Measurements from ENCODE around the gene GLI3.

Gene GLI3

DNA sequence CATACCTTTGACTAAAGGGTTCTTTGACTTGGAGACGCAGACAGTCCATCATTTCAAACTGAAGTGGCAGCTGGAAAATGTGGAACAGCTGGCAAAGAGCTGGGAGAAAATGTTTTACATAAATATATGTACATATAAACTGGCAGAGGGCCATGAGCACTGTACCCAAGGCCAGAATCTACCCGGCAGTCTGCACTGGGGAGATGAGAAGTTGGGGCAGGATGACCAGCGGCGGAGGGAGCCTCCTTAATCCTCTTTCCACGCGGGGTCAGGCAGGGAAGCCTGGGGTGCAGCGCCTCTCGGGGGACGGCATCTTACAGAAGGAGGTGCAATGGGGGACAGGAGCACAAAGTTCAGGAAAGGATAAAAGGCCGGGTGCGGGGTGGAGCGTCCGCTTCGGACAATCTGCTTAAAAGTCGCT, 1.3 kb downstream of the GLI3 start:
- DNase-seq, result no peak

DNA sequence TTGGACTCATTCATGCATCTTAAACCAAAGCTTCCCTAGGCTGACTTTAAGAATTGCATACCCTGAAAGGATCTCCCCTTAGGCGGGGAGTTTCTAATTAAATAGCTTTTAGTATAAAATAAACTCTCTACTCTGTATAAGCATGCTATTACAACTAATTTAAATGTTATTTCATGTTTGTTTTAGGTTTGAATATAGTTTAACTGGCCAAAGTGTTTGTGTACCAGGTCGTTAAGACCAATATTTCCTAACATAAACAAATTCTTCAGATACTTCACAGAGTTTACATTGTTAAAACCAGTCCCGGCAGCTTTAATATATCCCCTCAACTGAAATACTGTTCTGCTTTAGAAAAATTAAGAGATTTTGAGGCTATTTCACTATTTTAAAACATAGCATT, 2.3 kb downstream of the GLI3 start:
- DNase-seq, result no peak

DNA sequence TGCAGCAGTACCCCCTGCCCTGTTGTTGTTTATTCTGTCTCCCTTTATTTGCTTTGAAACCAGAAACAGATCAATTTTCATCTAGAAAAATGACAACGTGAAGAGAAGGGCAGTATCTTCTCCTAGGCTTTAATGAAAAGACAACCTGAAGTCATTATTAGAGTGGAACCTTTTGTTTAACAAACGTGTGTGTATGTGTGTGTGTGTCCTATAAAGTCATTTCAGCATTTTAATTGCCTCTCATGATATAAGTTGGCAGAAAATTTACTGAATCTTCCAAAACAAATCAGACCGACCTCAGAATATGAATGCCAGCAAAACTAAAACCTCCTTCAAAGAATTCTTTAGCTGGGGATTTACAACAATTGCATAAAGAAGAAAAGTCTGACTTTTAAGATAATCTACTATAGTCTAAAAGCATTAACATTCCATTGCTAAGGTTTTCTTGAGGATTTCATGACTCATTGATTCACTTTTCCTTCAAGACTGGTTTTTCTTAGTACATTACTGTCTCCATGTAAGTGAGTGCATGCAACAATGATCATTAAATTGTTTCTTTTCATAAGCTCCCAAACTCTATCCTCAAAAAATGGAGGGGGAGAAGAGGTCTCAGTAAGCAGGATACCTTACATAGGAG, 3.2 kb downstream of the GLI3 start:
- DNase-seq, result no peak

DNA sequence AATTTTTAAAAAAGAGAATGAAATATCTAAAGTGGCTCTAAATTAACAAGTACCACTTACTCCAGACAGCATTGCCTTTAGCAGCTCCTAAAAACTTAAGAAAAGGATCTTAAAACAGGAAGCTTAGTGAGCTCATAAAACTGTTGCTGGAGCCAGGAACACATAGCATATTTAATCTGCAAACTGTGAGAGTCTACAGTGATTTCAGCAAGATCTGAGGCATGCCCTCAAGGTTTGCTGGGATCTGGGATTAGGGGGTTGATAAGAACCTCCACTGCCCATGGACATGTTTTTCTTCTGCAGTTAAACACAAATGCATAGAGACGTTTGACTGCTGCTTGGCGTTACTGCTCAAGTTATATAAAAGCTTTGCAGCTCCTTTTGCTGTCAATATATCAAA, 3.8 kb downstream of the GLI3 start:
- no peak for DNase-seq

DNA sequence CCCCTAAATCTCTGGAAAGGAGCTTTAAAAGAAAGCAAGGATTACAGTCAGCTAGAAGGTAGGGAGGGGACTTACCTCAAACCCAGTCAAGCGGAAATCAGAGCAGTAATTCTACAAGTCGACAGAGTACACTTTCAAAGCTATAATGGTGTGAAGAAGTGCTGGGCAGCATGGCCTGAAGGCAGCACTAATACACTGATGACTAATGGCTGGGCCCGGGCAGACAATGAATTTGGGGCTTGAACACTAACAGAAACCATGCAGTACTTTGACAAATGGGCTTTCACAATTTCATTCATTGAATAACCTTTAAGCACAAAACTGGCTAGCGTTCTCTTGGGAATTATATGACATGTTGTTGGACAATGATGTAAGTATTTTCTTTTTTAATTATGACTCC, 4.7 kb downstream of the GLI3 start:
- DNase-seq, result no peak

DNA sequence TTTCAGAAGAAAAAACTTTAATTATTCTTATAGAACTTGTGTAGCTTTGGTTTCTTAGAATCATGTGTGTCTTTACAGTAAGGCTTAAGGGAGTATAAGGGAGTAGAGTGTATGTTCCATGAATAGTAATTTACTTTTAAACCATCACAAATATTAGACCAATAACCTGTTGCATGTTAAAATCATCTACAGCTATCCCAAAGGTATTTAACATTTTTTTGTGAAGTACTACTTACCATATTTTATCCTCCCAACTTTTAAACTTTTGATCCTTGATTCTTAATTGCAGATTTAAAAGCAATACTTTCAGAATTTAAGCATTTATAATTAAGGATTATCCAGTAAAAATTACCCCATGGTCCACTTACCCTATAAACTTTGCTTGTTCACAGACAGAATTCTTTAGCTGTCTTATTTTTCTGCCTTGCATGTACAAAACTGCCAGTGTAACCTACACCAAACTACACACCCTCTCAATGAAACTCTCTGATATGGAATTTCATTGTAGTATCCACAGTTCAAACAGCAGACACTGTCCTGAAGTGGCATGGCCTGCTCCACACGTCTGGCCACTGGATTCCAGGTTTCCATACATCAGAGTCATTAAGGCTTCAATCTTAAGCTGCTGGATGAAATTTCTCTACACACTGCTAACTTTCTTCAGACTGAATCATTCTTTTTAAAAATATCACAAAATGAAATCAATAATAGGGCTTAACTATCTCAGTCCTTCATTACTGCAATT, 5.8 kb downstream of the GLI3 start:
- DNase-seq, result no peak

DNA sequence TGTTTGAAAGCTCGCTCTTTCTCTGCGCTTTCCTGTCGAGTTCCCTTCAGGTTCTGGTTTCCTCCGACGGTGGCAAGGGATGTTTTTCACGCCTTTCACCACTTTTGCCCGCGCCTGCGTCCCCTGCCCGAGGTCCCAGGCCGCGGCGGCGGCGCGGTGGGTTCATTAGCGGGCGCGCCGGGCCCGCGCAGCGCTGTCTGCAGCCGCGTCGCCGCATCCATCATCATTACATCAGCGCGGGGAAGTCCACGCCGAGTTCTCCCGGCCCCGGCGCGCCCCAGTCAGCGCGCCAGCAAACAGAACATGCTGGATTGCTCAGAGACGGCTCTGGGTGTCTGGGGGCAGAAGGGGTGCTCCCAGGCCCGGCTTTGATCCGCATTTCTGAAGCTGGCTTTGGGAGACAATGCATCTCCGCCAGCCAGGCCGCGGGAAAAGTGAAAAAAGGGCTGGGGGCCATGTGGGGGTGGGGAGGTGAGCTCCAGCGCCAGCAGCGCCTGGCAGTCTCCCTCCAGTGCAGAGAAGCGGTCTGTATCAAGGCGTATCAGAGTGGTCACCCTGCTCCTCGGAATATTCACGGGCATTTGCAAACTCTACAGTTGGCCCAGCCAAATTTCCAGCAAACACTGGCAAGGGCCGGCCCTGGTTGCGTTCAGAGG, 8.9 kb downstream of the GLI3 start:
- no peak for DNase-seq

DNA sequence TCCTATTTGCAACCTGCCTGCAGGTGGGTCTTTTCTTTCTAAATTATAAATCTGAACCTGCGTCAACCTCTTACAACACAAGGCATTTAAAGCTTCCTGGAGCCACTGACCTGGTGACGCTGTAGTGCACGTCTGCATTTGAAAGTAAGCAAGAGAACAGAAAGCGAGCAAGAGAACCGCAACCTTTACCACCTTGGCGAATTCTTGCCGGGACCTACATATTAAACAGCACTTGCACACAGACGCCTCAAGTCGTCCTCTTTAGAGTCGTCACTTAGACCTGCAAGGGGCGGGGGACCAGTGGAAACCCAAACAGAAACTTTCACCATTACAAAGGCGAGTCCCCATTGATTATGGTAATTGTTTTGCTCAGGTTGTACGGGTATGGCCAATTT, 9.5 kb downstream of the GLI3 start:
- no peak for DNase-seq

DNA sequence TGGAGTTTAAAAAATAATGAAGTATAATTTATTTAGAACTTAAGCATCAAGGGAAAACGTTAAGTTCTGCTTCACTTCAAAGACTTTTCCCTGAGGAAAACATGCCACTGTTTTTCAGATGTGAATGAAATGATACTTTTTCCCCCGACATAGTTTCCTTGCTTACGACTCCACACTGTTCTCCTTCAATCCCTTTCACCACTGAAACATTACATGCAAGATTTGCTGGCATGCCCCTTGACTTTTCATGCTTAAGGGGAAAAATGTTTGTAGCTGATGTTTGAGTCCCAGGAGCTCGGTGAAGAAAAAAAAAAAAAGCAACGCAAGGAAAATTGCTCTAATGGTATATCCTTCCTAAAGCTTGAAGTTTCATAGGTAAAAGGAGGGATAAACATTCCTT, 10.0 kb downstream of the GLI3 start:
- no peak for DNase-seq

DNA sequence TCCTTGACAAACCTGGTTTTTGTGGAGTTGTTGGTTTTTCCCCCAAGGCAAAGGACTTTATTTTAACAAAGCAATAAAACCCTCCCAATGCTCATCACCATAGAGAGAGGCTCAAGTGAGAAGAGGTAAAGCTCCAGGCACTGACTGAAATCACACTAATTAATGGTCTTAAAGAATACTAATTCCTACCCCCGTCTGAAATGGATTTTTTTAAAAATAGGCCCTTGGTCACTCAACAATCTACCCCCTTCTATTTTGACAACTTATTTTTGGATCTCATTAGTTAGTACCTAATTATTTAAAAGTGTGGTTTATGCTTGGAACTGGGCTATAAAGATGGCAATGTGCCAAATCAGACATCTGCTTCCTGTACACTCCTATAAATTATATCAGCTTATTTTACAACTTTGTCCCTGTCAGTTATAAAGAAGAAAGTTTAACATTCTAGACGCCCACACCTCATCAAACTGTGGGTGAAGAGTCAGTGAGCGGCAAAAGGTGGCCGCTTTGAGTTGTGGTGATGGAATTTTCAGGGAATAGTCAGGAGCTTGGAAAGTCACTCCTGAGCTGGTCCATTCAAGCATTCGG, 10.6 kb downstream of the GLI3 start:
- DNase-seq, result no peak

DNA sequence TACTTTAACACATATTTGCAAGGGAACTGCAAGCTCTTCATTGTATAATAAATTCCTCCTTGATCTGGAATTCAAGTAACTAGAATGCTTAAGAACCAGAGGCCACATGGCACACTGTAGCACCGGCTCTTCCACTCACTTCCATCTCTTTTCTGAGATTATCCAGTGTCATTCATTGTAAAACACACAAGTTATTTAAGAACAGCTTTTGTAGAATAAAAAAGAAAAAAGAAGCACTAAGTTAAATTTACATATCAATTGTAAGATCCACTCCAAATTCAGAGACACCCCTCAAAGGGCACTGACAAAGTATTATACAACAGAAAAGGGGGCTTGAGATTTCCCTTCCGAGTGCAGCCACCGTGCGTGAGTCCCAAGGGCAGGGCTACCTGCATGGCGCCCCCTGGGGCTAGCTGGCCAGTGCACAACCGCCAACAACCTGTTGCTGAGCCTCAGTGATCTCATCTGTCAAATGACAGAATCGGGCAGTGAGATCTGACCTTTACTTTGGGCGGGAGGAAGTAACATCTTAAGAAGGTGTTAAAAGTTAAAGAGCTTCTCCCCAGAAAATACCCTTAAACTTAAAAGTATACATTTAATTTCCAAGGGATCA, 12.5 kb downstream of the GLI3 start:
- no peak for DNase-seq

DNA sequence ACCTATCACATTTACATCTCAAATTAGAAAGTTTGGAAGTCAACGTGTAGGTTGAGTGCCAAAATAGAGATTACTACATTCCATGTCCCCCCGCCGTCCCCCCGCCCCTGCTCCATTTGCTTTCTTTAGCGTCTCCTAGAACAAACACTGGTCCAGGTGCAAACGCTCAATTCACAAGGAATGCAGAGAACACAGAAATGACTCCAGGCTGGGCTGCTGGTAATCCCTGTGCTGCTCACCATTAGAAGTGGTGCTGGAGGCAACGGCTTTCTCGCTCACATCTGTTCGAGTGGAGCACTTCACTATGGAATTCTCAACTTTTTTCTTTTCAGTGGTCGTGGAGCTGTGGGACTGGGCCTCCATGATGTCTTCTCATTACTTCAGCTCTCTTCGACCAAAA, 14.1 kb downstream of the GLI3 start:
- DNase-seq, result no peak

DNA sequence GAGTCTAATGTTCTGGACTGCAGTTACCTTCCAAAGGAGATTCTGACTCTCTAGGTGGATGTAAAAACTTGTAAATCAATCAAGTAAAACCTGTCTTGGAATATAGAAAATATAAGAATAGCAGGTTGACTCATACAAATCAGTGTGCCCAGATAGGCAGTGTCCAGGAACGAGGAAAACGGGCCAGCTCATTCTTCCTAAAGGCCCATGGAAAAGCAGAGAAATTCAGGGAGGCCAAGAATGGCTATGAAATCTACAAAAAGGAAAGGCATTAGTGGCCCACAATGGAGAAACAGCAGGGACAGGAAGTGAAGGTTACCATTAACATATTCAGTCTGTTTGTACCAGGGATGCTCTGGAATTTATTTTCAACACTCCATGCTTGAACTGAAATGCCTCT, 14.9 kb downstream of the GLI3 start:
- DNase-seq, result no peak

DNA sequence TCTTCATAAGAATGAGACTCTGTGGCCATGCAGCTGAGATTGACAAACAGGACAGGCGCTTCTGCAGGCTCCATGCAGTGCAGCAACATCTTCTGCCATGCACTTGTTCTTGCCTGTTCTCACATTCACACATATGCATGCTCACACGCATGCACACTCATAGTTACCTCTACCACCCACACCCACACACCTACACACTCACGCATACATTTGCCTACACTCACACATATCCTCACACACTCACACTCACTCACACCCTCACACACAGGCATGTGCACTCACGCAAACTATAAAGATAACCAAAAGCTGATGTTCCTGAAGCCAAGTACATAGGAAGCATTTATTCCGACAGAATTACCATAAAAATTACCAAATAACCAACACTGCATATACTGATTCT, 15.7 kb downstream of the GLI3 start:
- no peak for DNase-seq

DNA sequence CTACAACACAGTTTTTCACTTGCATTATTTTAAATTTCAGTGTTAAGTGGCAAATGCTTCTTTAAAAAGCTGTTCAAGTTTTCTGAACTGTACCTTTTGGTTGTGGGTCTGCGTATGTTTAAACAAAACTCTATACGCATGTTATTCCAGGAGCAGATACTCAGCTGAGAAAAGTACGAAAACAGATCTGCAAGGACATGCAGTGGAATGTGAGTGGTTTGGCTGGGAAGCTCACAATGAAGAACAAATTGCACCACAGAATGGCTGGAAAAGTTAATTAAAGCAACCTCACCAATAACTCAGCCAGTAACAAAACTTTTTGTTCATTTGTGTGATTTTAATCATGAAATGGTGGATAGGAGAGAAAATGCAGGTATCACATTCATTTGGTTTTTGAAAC, 17.6 kb downstream of the GLI3 start:
- DNase-seq, result no peak

DNA sequence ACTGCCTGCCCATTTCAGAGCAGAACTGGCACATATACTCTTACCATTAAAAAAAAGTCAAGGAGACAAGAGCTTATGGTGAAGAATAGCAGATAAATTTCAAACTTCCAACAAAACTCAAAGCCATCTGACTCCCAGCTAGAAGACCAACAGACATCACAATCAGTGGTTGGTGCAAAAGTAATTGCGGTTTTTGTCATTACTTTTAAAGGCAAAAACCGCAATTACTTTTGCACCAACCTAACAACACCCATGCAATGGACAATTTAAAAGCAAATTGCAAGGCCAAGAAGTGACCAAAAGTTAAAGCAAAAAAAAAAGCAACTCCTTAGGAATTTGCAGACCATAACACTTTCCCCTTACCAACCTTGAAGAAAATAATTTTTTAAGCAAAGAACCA, 18.8 kb downstream of the GLI3 start:
- DNase-seq, result no peak

DNA sequence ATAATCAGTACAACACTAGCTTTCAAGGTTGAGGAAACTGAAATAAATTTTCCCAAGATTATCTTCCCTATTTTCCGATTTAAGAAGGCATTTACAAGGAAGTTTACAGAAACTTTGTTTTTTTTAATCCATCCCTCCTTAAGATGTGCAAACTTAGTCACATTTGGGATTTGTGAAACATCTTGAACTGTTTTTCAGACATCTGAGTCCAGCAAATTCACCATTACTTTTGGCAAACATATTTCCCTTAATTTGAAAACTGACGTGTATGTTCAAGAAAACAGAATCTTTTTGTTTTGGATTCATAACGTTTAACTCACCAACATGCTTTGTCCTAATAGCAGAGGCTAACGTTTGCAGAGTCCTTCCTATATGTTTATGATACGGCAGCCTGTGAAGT, 19.5 kb downstream of the GLI3 start:
- no peak for DNase-seq

DNA sequence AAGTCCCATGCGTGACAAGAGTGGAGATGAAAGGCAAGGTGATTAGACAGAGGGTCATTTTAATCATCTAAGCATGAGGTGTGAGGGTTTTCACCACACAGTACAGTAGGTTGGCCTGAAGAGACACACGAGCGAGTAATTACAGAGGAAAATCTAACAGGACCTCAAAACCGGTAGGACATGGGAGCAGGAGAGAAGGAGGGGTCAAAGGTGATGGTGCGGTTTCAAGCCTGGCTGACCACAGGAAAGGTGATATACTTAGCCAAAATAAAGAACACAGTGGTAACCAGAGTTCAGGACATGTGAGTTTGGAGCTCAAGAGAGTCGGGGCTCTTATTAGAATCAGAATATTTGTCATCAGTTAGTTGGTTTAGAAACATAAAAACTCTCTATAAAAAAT, 20.0 kb downstream of the GLI3 start:
- DNase-seq, result no peak

DNA sequence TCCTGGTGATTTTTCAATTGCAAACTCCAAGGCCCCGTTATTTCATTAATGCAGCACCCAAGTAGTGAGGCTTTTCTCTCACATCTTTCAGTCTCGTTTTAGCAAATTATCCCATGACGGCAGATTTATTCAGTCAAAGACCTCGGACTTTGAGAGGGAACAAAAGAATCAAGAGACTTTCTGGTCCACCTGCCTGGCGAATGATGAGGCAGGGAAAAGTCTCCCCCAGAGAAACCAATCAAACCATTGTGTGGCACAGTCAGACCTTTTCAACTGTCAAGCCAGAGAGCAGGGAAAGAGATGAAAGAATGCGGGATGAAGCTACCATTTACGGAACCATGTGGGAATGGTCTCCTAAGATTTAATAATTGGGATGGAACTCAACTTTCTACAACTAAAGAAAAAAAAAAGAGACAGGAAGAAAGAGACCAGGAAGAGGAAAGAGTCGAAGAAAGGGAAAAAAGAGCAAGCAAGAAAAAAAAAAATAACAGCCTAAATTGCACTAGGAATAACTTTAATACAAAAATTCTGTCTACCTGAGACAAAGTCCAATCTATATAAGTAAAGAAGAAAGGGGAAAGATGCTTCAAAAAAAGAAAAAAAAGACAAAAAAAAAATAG, 22.8 kb downstream of the GLI3 start:
- no peak for DNase-seq

DNA sequence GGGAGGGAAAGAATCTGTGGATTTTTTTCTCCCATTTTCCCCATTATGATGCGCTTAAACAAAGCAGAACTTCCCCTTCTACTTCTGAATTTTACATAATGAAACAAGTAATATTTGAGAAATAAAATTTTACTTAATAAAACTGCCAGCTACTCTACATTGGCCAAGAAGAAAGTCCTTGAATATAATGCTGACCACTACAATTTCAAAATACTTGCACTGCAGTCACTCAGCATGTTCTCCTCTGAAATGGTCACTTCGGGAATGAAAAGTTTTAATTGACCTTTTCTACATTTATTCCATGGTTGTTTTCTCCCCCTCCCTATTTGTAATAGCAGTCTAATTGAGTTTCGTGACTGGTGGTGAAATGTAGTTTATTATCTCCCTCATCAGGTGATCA, 23.9 kb downstream of the GLI3 start:
- DNase-seq, result no peak

DNA sequence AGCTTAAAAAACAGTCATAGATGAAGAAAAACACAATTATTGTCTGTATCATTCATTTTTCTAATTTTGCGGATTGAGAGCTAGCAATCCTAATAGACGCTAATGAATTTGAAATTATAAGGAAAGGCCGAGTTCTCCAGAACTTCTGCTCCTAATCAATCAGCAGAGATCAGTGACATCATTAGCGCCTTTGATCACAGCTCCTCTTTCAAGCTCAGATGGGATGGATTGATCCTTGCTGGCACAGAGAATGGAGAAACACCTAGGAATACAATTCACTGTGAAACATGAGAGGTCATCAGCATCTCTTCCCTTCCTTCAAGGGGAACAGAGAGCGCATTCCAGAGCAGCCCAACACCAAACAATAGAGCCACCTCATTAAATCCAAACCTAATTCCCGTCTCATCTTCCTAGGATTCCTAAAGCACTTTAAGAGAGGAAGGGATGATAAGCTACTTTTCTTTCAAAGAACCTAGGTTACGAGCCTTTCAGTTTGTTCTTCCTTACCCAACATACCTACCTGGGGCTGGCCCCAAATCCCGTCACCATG, 24.4 kb downstream of the GLI3 start:
- DNase-seq, result no peak

DNA sequence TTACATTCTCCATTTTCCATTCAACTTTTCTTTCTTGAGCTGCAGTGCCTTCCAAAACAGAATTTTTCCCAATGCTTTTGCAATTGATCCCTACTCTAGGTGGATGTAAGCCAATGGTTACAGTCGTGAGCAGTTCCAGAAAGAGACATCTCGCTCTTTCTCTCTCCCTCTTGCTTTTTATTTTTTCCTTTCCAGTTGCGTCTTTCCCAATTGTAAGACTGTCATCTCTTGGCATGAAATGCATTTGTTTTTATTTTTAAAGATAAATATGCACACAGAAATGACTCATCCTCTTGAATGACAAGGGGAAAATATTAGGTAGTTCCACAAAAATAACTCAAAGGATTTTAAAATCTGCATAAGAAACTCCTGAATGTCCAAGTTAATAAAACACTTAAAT, 25.1 kb downstream of the GLI3 start:
- no peak for DNase-seq

DNA sequence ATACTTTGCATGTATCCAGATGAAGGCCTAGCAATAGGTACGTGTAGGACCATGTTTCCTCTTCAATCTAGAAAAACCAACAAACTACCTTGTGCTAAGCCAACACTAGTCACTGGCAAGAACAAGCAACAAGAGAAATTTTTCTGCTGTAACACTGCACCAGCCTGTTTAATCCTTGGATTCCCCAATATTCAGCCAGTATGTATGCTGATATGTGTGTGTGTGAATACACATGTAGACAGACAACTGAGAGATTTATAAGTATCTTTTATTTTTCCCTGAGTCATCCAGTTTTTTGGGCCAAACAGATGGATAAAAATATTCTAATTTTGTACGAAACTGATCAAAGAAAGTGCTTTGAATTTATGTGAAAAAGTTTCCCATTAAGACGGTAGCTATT, 26.2 kb downstream of the GLI3 start:
- DNase-seq, result no peak
